ENCODE results near the gene HPCAL1.

DNA sequence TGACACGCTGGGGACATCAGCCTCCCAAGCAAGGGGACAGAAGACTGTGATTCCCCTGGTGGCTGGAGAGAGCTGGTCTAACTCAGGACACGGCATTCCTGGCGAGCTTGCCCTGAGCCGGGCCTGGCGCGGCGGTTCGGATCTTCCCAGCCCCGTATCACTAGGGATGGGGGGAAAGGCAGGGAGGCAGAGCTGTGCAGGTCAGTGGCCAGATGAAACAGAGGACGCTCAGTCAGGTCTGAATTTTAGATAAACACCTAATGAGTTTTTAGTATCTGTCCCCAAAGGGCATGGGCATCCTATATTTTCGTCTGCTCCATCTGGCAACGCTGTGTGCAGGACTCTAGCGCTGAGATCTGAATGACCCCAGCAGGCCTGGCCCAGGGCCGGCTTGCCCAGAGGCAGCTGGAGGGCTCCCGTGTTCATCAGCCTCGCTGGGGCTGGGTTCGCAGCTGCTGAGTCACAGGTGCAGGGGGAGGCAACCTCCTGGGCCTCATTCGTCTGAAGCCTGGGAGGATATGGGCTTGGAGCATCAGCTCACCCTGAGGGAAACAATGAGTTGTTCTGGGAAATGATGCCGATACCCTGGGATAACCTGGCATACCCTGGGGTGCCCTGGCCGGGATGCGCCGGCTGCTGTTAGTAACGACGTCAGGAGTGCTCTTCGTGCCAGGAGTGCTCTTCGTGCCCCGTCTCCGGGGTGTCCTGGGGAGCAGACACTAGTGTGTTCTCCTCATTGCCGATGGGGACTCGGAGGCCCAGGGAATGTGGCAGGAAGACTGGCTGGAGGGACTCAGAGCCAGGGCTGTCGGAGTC, 48.1 kb upstream of the HPCAL1 start:
- TF ChIP-seq EZH2phosphoT487 (IDR thresholded peaks at IDR 0.05; ENCODE audit: unreplicated experiment) (no peak), EZH2 (IDR thresholded peaks at IDR 0.05; ENCODE audit: low read depth, unreplicated experiment) (no peak)
- TF ChIP-seq, protein P1, sequence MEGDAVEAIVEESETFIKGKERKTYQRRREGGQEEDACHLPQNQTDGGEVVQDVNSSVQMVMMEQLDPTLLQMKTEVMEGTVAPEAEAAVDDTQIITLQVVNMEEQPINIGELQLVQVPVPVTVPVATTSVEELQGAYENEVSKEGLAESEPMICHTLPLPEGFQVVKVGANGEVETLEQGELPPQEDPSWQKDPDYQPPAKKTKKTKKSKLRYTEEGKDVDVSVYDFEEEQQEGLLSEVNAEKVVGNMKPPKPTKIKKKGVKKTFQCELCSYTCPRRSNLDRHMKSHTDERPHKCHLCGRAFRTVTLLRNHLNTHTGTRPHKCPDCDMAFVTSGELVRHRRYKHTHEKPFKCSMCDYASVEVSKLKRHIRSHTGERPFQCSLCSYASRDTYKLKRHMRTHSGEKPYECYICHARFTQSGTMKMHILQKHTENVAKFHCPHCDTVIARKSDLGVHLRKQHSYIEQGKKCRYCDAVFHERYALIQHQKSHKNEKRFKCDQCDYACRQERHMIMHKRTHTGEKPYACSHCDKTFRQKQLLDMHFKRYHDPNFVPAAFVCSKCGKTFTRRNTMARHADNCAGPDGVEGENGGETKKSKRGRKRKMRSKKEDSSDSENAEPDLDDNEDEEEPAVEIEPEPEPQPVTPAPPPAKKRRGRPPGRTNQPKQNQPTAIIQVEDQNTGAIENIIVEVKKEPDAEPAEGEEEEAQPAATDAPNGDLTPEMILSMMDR (conservative IDR thresholded peaks at IDR 0.05; ENCODE audit: low read depth in 2 of 2): no peak

All from GM23338 (cell line).